ENCODE measurements around the gene MR1. TPM values are rescaled to one million over a fixed set of nuclear protein-coding genes. Genes with fewer than 3 reads are reported as not detected.

Gene MR1
- total RNA-seq, 1 experiment from 2014 or later, result 8.3 TPM

- in situ Hi-C loops (cut with HindIII; ENCODE audit: low sequenced_read_pairs), result no loop called here
- DNase-seq (ENCODE audit: low spot score), result no peak
Observed at GRCh38 chr1:181101581-181102226, 67.9 kb downstream of the MR1 start.

GRCh38 chr1:181102841-181103240 is 69.1 kb downstream of the MR1 start:
- DNase-seq (ENCODE audit: low spot score), result no peak
- in situ Hi-C loops (cut with HindIII; ENCODE audit: low sequenced_read_pairs), result no loop called here

DNA sequence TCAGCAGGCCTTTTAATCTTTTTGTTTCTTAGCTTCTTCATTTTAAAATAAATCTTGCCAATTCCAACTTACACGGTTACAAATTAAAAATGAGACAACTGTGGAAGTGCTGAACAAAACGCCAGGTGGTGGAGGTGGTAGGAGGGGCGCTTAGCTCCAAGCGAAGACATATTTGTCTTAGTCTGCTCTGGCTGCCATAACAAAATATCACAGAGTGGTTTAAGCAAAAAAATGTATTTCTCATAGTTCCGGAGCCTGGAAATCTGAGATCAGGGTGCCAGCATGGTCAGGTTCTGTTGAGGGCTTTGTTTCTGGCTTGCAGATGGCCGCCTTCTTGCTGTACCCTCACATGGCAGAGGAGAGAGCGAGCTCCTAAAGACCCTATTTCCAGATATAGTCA is 69.6 kb downstream of the MR1 start:
- in situ Hi-C loops (cut with HindIII; ENCODE audit: low sequenced_read_pairs), result no loop called here

GRCh38 chr1:181104042-181104789 is 70.4 kb downstream of the MR1 start:
- in situ Hi-C loops (cut with HindIII; ENCODE audit: low sequenced_read_pairs), result no loop called here
- DNase-seq (ENCODE audit: low spot score), result peak; percentile 52

More for the DNA sequence above, 69.6 kb downstream of the MR1 start:
- no peak for DNase-seq (ENCODE audit: low spot score)

GRCh38 chr1:181104790-181105133 is 71.0 kb downstream of the MR1 start:
- no peak for DNase-seq (ENCODE audit: low spot score)
- in situ Hi-C loops (cut with HindIII; ENCODE audit: low sequenced_read_pairs), result no loop called here

DNA sequence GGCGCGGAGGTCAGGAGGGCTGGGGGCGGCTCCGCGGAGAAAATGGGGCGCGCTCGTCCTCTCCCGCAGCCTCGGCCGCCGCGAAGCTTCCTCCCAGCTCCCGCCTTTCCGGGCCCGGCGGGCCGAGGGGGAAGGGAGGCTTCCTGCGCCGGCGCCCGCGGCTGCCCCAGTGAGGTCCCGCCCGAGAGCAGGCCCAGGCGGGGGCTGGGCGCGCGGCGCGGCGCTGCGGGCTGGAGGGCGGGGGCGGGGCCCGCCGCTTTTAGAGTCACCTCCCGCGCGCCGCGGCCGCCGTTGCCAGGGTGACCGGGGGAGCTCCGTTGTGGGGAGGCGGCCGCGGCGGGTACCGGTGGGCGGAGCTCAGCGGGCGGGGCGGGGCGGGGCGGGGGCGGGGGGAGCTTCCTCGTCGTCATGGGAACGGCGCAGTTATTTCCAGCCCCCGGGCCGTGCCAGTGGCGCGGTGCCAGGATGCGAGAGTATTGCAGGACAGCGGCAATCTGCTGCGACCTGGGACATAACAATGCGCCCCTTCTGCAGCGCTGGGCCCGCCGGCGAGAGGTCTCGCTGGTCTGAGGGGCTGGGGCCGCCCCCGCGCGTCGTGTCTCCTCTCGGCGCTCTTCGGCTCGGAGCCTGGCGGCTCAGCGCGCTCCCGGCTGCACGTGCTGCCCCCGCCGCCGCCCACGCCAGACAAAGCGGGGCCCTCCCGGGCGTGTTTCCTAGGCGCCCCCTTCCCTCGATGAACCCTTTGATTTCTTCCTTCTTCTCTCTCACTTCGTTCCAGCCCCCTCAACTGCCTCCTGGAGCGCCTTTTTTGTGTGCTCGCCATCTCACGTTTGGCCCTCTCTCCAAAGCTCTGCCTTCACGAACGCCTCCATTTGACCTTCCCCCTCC is 71.6 kb downstream of the MR1 start:
- in situ Hi-C loops (cut with HindIII; ENCODE audit: low sequenced_read_pairs), result no loop called here
- peak; percentile 93 for DNase-seq (ENCODE audit: low spot score)

DNA sequence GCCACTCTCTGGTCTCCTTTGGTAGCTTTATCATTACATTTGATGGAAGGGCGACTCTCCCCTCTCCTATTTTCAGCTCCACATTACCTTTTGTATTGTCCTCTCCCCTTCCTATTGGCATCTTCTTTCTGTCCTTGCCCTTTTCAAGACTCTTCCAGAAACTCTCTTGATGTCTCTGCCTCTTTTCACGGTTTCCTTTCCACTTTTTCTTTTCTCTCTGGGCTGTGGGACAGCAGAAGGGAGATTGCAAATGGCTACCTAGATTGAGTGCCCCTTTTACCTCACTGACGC is 72.2 kb downstream of the MR1 start:
- no peak for DNase-seq (ENCODE audit: low spot score)
- in situ Hi-C loops (cut with HindIII; ENCODE audit: low sequenced_read_pairs), result no loop called here

DNA sequence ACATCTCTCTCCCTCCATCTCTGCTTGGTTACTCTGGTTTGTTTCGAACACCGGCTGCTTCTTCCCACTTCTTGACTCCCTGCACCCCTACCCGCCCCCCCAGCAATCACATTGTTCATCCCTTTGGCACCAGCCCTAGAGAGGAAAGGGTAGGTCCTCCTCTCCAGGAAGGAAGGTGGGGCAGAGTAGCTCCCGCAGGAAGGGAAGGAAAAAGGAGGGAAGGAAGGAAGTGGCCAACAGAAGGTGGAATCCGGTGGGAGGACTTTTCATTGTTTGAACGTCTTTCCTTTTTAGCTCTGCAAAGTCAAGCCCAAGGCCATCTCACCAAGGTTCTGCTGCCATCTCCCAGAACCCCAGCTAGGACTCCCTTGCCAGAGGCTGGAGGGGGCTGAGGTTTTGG is 72.7 kb downstream of the MR1 start:
- in situ Hi-C loops (cut with HindIII; ENCODE audit: low sequenced_read_pairs), result no loop called here
- DNase-seq (ENCODE audit: low spot score), result no peak

- DNase-seq (ENCODE audit: low spot score), result no peak
- in situ Hi-C loops (cut with HindIII; ENCODE audit: low sequenced_read_pairs), result no loop called here
Observed at GRCh38 chr1:181107711-181108110, 73.9 kb downstream of the MR1 start.

GRCh38 chr1:181108304-181108867 is 74.6 kb downstream of the MR1 start:
- DNase-seq (ENCODE audit: low spot score), result no peak
- in situ Hi-C loops (cut with HindIII; ENCODE audit: low sequenced_read_pairs), result no loop called here

- in situ Hi-C loops (cut with HindIII; ENCODE audit: low sequenced_read_pairs), result no loop called here
- no peak for DNase-seq (ENCODE audit: low spot score)
Observed at GRCh38 chr1:181110013-181110412, 76.2 kb downstream of the MR1 start.

Other genes starting within 250 kb of the MR1 start
- gene KIAA1614, start 121.1 kb upstream of the MR1 start, total RNA-seq (2014; rRNA removed; shearing (Covaris generic)), result 0.07 and 0.31 TPM in 2 replicates
- 17.9 and 28.8 TPM in 2 replicates for gene STX6, start 11.1 kb upstream of the MR1 start, total RNA-seq (2014; rRNA removed; shearing (Covaris generic))
- 30.5 and 37.9 TPM in 2 replicates for gene IER5, start 54.7 kb downstream of the MR1 start, total RNA-seq (2014; rRNA removed; shearing (Covaris generic))

Data from G401 (cell line).